HS-5 (cell line): Measurements from ENCODE around the gene LCE1F.

Experiments
- DNase-seq: peaks from one replicate; pipeline ENCODE4 v3.0.0-alpha.2; 2012; ENCODE audit warnings: low read depth

Gene LCE1F

DNA sequence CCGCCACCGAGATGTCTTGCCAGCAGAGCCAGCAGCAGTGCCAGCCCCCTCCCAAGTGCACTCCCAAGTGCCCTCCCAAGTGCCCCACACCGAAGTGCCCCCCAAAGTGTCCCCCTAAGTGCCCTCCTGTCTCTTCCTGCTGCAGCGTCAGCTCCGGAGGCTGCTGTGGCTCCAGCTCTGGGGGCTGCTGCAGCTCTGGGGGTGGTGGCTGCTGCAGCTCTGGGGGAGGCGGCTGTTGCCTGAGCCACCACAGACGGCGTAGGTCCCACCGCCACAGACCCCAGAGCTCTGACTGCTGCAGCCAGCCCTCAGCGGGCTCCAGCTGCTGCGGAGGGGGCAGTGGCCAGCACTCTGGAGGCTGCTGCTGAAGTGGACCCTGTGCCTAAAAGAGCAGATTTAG, 1.4 kb downstream of the LCE1F start:
- DNase-seq, result no peak

DNA sequence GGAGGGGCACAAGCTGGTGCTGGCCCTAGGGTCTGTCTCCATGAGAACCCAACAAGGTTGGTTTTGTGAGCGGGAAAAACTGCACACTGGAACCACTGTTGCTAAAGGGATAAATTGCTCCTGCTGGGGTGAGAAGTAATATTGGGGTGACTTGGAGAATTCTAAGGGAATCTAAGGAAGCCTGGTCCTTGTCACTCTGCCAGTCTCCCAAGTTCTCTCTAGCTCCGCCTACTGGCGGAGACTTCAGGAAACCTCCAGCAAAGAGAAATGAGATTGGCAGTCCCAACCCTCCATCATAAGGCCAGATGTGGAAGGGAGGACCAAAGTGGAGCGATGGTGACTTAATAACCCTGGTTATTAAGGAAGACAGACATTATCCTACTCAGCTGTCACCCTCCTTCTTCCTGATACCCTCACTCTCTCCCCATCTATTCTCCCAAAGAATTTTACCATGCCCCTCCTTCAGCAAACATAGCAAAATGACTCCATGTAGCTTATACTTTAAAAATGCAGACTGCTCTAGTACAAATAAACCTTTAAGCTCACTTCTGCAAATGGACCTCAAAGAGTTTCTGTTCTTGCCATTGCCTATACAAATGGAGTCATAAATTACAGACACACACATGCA, 2.7 kb downstream of the LCE1F start:
- DNase-seq, result no peak

DNA sequence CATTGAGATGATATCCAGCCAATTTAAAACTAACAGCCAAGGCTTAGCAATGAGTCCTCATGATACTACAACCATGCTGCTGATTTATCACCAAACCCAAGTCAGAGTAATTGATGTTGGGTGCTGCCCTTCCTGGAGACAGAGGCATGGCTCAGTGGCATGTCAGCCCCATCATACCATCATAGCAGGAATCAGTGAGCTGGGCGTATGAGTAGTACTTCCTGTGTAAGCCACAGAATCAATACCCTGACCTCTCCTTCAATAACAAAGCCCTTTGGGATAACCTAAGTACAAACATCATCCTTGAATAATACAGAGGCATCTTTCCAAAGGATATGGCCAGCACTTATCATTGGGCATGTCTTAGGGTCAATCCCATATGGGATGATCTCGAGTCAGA, 8.2 kb downstream of the LCE1F start:
- DNase-seq, result peak; percentile 76

DNA sequence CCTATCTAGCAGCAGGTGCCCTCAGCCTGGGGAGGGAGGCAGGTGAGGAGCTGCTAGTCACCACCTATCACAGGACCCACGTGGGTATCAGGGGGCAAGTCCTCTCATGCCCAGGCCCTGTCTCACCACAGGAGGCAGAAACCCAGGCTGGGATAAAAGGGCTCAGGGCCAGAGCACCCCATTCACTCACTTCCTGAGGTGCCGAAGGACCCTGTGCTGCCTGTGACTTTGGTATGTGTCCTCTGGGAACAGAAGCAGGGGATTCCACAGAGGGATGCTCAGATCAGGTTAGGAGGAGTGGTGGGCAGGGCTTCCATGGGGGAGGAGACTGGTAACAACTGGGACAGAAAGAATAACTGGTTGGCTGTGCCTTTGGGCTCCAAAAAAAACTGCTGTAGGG, 11.1 kb downstream of the LCE1F start, which contains the start of gene LCE1E:
TSS of gene LCE1E (plus strand) at position 181 of the 400 bp plus-strand sequence. CDS start 1,043 bp downstream, outside the sequence.
- DNase-seq, result no peak

DNA sequence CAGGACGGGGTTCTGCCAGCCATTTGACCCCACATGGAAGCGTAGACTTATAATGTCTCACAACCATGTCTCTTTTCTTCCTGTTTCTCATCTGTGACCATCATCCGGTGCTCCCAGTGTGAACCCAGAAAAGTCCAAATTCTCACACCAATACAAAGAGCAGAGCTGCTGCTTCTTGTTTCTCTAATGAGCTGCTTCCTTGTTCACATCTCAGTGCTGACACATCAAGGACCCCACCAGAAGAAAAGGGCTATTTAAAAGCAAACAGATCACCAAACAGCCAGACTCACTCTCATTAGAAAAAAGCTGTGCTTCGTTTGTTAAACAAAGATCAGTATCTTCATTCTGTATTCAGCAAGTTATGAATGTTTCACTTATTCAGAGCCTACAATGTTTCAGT, 20.7 kb downstream of the LCE1F start:
- DNase-seq, result no peak

DNA sequence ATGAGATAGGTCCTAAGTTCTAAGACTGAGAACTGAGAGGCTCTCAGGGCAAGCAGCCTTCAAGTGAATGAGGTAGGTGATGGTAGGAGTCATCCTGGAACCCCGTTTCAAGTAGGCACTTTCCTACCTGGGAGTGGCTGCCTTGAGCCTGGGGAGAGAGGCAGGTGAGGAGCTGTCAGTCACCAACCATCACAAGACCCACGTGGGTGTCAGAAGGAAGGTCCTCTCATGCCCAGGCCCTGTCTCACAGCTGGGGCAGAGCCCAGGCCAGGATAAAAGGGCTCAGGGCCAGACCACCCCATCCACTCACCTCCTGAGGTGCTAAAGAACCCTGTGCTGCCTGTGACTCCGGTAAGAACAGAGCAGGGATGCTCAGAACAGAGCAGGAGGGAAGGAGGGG, 21.5 kb downstream of the LCE1F start, which contains the start of gene LCE1D:
TSS of gene LCE1D (plus strand) at position 301 of the 400 bp plus-strand sequence. CDS start 1,074 bp downstream, outside the sequence.
- DNase-seq, result no peak

DNA sequence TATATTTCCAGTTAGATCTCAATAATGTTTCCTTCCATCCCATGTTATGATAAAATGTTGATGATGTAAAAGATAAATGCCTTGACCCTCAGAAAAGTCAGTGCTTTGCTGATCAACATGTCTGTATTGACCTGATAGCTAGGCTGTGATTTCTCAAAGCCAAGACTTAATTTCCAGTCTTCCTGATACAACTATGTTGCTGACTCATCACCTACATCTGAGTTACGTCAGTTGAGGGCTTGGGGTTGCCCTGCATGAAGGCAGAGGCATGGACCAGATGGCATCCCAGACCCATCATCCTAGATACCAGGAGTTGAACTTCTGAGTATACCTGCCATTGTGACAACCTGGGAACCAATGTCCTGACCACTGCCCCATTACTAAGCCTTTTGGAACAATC, 26.4 kb downstream of the LCE1F start:
- DNase-seq, result no peak

DNA sequence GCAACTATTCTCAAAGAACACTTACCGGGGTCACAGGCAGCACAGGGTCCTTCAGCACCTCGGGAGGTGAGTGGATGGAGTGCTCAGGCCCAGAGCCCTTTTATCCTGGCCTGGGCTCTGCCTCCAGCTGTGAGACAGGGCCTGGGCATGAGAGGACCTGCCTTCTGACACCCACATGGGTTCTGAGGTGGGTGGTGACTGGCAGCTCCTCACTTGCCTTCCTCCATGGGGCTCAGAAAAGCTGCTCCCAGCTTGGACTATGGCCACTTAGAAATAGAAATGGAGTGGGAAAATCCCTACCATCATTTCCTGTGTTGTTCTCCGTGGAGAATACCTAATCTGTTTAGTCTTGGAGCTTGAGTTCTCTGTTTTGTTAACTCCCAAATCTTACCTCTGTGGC, 31.6 kb downstream of the LCE1F start, which contains the start of gene LCE1C:
TSS of gene LCE1C (minus strand) at position 76 of the 400 bp plus-strand sequence. CDS start 1,173 bp downstream, outside the sequence.
- no peak for DNase-seq

DNA sequence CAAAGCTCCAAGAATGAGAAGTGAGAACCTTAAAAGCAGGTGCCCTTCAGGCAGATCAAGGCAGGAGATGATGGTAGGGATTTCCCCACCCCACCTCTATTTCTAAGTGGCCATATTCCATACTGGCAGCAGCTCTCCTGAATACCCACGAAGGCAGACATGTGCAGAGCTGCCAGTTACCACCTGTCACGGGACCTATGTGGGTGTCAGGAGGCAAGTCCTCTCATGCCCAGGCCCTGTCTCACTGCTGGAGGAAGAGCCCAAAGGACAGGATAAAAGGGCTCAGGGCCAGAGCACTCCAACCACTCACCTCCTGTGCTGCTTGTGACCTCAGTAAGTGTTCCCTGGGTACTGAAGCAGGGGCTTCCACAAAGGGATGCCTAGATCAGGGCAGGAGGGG, 36.1 kb downstream of the LCE1F start:
- DNase-seq, result no peak

DNA sequence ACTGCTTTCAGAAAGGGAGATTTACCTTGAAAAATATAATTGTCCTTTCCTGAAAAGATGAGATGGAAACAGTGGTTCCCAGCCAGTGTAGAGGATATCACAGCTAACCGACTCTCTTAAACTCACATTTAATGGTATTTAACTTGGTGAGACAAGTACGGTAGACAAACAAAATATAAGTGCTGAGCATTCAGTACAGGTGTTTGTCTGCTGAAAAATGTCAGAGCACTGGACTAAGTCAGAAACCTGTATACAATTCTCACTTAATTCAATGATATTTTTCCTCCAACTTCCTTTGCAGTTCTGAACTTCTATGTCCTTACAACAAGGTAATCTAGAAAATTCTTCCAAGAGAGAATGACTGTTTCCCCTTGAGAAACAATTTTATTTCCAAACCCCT, 36.7 kb downstream of the LCE1F start, which contains the start of gene LCE1B:
TSS of gene LCE1B (plus strand) at position 301 of the 400 bp plus-strand sequence. CDS start 476 bp downstream, outside the sequence.
- DNase-seq, result no peak

DNA sequence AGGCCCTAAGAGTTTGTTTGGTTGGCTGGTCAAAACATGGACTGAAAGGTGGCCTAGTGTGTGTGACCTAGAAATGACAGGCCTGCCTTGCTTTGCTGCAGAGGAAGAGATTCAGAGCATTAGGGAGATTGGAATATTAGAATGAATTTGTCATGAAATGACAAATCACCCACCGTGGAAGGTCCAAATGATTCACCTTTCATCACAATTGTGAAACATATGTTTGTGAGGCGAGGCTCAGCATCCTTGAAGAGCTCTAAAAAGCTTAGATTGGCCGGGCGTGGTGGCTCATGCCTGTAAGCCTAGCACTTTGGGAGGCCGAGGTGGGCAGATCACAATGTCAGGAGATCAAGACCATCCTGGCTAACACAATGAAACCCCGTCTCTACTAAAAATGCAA, 42.4 kb downstream of the LCE1F start:
- DNase-seq, result no peak

DNA sequence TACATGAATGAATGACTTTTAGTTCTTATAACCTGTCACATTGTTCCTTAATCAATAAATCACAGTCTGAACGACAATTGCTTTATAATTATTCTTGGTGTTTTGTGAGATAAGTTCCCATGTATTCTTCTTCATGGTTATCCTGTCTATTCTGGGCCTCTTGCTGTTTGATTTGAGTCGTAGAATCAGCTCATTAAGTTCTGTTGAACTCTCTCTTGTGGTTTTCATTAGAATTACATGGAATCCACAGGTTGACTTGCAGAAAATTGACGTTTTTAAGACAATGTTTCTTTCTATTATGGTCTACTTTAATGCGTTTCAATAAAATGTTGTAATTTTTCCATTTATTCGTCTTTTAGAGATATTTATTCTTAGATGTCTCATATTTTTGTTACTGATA, 48.4 kb downstream of the LCE1F start:
- DNase-seq, result no peak

DNA sequence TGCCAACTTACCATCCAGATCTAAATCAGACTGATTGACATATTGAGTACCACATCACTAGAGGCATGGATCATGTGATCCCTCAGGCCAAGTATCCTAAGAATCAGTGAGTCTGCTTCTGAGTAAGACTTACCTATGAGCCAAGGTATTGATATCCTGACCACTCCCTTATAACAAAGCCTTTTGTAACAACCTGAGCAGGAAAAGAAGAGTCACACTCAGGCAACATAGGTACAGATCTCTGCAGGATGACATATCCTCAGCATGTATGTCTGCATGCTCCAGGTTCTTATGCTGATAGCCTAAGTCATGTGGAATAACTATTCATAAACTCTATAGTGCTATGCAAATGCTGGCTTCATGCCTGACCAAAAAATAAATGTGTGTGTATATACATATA, 50.0 kb downstream of the LCE1F start:
- DNase-seq, result no peak
